GM19240 (cell line): Measurements from ENCODE around the gene MCOLN2.

Experiments used
- DNase-seq: peaks from one replicate; pipeline ENCODE4 v3.0.0; 2011; ENCODE audit warnings: low spot score; ENCODE audit not compliant: insufficient read length

Gene MCOLN2

DNA sequence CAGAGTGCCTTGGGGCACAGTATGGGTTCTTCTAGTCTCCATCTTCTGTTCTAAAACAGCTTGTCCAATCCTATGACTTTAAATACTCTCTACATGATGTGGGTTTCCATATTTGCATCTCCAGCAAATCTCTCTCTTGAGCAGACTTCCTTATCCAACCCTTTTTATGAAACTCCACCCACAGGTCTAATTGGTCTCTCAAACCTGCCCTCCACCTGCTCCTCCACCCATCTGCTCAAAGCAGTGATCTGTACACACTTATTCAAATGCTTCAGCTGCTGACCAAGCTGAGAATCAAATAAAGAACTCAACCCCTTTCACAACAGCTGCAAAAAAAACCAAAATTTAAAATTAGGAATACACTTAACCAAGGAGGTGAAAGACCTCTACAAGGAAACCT, 11.5 kb downstream of the MCOLN2 start:
- DNase-seq: no peak

DNA sequence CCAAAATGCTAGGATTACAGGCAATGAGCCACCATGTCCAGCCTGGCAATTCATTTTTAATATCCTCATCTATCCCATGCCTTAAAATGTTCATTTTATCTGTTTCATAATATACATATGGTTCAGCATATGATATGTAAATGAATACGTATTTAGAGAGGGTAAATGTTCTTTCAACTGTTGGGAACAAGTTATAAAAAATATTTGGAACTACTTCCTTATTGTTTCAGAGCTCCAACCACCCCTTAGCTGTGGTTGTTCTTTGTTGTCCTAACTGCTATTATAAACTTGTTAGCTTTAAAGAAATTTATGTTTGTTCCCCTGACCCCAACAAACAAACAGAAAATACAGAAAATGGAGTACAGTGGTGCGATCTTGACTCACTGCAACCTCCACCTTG, 14.5 kb downstream of the MCOLN2 start:
- DNase-seq: no peak

DNA sequence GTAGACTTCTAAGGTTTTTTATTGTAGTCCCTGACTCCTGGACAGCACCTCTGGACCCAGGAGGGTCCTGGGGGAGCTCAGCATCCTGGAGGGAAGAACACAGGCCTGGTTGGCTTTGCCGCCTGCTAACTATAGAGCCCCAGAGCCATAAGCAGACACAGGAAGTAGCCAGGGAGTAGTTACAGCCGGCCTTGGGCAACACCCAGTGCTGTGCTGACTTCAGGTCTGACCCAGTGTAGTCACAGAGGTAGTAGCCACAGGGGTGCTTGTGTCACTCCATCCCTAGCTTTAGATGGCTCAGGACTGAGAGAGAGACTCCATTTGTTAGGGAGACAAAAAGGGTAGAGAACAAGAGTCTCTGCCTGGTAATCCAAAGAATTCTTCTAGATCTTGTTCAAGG, 21.9 kb downstream of the MCOLN2 start:
- no peak for DNase-seq

- DNase-seq: no peak
These were observed 23.2 kb downstream of the MCOLN2 start for GRCh38 chr1:84973498-84974334.

- no peak for DNase-seq
These were observed 24.4 kb downstream of the MCOLN2 start for GRCh38 chr1:84972377-84972987.

- no peak for DNase-seq
These were observed 25.0 kb downstream of the MCOLN2 start for GRCh38 chr1:84971957-84972356.

DNA sequence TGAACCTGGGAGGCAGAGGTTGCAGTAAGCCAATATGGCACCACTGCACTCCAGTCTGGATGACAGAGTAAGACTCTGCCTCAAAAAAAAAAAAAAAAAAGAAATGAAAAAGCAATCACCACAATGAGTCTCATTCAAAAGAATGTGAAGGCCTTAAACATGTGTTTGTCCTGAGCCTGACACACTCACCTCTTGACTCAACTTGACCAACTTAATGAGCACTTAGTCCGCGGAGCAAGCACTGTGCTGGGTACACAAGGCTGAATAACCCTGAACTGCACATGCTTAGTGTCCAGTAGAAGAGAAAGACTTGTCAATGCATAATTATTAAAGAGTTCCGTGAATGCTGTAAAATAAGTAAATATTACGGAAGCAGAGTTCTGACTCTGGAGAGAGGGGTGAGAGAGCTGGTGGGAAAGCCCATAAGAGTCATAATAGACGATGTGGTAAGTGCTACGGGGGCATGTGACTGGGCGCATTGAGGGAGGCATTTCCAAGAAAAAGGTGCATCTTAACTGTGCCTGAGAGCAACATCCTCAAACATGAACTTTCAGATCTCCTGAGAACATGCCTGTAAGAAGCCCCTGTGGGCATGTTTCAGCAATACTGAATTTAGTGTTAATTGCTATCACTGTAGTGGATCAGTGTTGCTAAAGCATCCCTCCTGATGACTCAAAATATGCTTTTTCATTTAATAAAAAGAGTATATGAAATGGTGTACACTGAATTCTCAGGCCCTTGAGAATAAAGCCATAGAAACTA, 27.2 kb downstream of the MCOLN2 start:
- DNase-seq: no peak

- DNase-seq: no peak
These were observed 28.0 kb downstream of the MCOLN2 start for GRCh38 chr1:84968865-84969264.

DNA sequence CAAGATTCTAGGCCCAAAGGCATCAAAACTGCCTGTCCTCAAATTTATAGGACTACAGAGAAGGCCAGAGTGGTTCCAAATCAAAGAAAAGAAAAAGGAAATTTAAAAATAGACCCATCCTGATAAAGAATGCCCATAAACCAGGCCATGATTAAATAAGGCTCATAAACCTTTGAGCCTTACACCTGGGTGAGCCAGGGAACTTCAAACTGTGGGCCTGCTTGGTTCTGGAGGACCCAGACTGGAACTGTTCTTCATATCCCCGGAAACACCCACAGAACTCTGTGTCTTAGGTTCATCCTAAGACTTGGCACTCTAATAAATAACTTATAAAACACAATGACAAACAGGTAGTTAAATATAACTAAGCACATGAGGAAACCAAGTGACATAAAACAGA, 28.8 kb downstream of the MCOLN2 start:
- no peak for DNase-seq

- no peak for DNase-seq
These were observed 29.2 kb downstream of the MCOLN2 start for GRCh38 chr1:84967666-84968065.

GRCh38 chr1:84963021-84963420, 33.9 kb downstream of the MCOLN2 start:
- no peak for DNase-seq

- no peak for DNase-seq
These were observed 35.6 kb downstream of the MCOLN2 start for GRCh38 chr1:84961316-84961715.

DNA sequence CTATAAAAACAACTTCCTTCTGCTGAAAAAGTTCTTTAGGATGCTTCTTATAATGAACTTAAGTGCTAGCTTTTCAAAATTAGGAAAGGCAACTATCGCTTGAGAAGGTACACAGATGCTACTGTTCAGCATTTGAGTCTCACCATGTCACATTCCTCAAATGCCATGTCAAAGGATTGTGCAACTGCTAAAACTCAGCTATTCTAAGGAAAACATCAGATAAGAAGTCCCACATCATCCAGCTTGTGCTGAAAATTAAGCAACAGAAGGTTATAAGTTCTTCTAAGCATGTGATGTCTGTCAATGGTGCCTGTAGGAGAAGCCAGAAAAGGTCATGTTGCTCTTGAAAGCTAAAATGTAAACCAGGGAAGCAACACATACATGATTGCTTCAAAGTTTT, 36.5 kb downstream of the MCOLN2 start:
- no peak for DNase-seq

DNA sequence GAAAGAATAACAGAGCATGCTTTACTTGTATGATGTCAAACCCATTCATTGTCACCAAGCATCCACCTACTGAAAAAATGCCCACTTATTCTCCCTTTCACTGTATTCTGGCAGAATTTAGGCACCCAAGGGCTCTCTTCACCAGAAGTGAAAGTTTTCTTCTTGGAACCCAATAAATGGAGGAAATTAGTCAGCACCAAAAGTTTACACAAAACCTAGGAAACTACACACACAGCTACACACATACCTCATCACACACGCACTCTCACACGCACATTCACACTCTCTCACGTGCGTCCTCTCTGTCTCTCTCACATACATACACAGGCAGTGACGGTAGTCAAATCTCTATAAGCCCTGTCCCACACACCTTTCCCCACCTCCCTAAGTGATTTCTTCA, 37.6 kb downstream of the MCOLN2 start:
- no peak for DNase-seq

DNA sequence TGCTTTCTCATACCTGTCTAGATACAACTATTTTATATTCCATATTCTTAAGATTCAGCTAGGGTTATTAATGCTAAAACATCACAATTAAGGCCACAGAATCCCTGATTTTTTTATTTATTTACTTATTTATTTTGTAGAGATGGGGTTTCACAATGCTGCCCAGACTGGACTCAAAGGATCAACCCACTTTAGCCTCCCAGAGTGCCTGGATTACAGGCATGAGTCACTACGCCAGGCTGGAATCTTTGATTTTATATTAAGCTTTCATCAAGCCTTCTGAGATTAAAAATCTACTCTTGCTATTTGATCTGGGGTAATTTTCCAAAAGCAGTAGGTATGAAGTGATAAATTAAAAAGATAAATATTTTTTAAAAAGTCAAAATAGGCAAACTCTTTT, 38.9 kb downstream of the MCOLN2 start:
- no peak for DNase-seq

GRCh38 chr1:84956655-84957054, 40.3 kb downstream of the MCOLN2 start:
- DNase-seq: no peak

- no peak for DNase-seq
These were observed 40.8 kb downstream of the MCOLN2 start for GRCh38 chr1:84956097-84956496.

DNA sequence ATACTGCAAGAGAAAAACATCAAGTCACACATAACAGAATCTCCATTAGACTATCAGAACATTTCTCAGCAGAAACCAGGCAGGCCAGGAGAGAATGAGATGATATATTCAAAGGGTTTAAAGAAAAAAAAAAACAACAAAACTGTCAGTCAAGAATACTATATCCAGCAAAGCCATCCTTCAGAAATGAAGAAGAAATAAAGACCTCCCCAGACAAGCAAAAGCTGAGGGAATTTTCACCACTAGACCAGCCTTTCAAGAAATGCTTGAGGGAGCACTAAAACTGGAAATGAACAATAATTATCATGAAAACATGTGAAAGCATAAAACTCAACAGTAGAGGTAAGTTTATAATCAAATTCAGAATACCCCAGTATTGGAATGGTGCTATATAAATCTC, 47.2 kb downstream of the MCOLN2 start:
- DNase-seq: no peak

- DNase-seq: no peak
These were observed 49.1 kb downstream of the MCOLN2 start for GRCh38 chr1:84947536-84948410.

- DNase-seq: no peak
These were observed 50.3 kb downstream of the MCOLN2 start for GRCh38 chr1:84946631-84947030.

GRCh38 chr1:84944767-84945486, 52.0 kb downstream of the MCOLN2 start:
- peak; percentile 17 for DNase-seq
